GM23338 (cell line): ENCODE results near the gene FPGS. TPM values are rescaled to one million over a fixed set of nuclear protein-coding genes. Genes with fewer than 3 reads are reported as not detected.
A peak's percentile ranks its signal among the peaks of the same experiment; 100 is the strongest.

Source experiments
- ATAC-seq: fragments of 200-7000 bp; cut with Tn5 transposase; 3 replicates; pipeline ENCODE4 v1.9.1; 2020
- DNase-seq: peaks from one replicate; pipeline ENCODE4 v3.0.0-alpha.2; 2015; ENCODE audit warnings: low spot score
- H2AFZ ChIP-seq: fragments of 200-600 bp; sonication (generic); 2 replicates; pipeline ENCODE4 v1.8.0; 2016; ENCODE audit warnings: antibody characterized with exemption, mild to moderate bottlenecking, moderate library complexity
- H3F3A ChIP-seq: fragments of 200-600 bp; sonication (generic); replicated peaks from 2 replicates; pipeline ENCODE4 v1.8.0; 2017; ENCODE audit warnings: antibody characterized with exemption, mixed run types, low read depth
- H3K27ac ChIP-seq: fragments of 200-600 bp; sonication (generic); 2 replicates; pipeline ENCODE4 v1.6.1; 2016; ENCODE audit warnings: low read depth
- H3K27me3 ChIP-seq: fragments of 200-600 bp; sonication (generic); 2 replicates; pipeline ENCODE4 v1.8.0; 2016; ENCODE audit warnings: mild to moderate bottlenecking, mixed run types, moderate library complexity; ENCODE audit not compliant: insufficient read depth
- H3K36me3 ChIP-seq: fragments of 200-600 bp; sonication (generic); 2 replicates; pipeline ENCODE4 v1.8.0; 2016; ENCODE audit warnings: mild to moderate bottlenecking; ENCODE audit not compliant: insufficient read depth
- H3K4me1 ChIP-seq: fragments of 200-600 bp; sonication (generic); 2 replicates; pipeline ENCODE4 v1.8.0; 2016; ENCODE audit warnings: mild to moderate bottlenecking, moderate library complexity; ENCODE audit not compliant: insufficient read depth
- H3K4me2 ChIP-seq: fragments of 200-600 bp; sonication (generic); 2 replicates; pipeline ENCODE4 v1.7.1; 2017; ENCODE audit warnings: mixed run types
- H3K4me3 ChIP-seq: fragments of 200-600 bp; sonication (generic); 2 replicates; pipeline ENCODE4 v1.6.1; 2016; ENCODE audit warnings: mixed run types
- H3K79me2 ChIP-seq: fragments of 200-600 bp; sonication (generic); replicated peaks from 2 replicates; pipeline ENCODE4 v1.8.0; 2017; ENCODE audit warnings: mild to moderate bottlenecking; ENCODE audit not compliant: insufficient read depth
- H3K9me2 ChIP-seq: fragments of 200-600 bp; sonication (generic); 2 replicates; pipeline ENCODE4 v1.8.0; 2017; ENCODE audit not compliant: insufficient read depth
- H4K20me1 ChIP-seq: fragments of 200-600 bp; sonication (generic); replicated peaks from 2 replicates; pipeline ENCODE4 v1.8.0; 2017; ENCODE audit warnings: mild to moderate bottlenecking; ENCODE audit not compliant: insufficient read depth
- H3K27ac Mint-ChIP-seq: 2 replicates; pipeline ENCODE4 v1.8.0; 2020; ENCODE audit warnings: inconsistent platforms, mild to moderate bottlenecking, moderate library complexity, mixed read lengths
- H3K27me3 Mint-ChIP-seq: 3 replicates; pipeline ENCODE4 v1.8.0; 2022; ENCODE audit warnings: low read depth, mild to moderate bottlenecking, moderate library complexity, mixed read lengths, inconsistent platforms; ENCODE audit not compliant: insufficient read depth, poor library complexity
- H3K36me3 Mint-ChIP-seq: 3 replicates; pipeline ENCODE4 v1.8.0; 2021; ENCODE audit warnings: low read depth, mild to moderate bottlenecking, inconsistent platforms, moderate library complexity, mixed read lengths
- H3K4me1 Mint-ChIP-seq: 3 replicates; pipeline ENCODE4 v1.8.0; 2020; ENCODE audit warnings: mild to moderate bottlenecking, inconsistent platforms, mixed read lengths
- H3K4me3 Mint-ChIP-seq: 3 replicates; pipeline ENCODE4 v1.8.0; 2021; ENCODE audit warnings: moderate library complexity, mild to moderate bottlenecking, inconsistent platforms, mixed read lengths
- H3K9me3 Mint-ChIP-seq: 3 replicates; pipeline ENCODE4 v1.8.0; 2020; ENCODE audit warnings: moderate library complexity, mild to moderate bottlenecking, inconsistent platforms, mixed read lengths
- CREB1 ChIP-seq: fragments of 250-450 bp; sonication (Bioruptor Pico); IDR thresholded peaks from 2 replicates; pipeline ENCODE4 v1.5.0; 2020; ENCODE audit warnings: low read depth, mild to moderate bottlenecking, moderate library complexity
- CTCF ChIP-seq, 2 experiments: fragments of 200-600 bp in 1 of 2; sonication (generic) in 1 of 2; conservative IDR thresholded peaks; 2 replicates each; pipeline versions ENCODE4 v1.5.1 to v1.6.1; 2016 to 2017; ENCODE audit warnings: antibody characterized with exemption in 2 of 2, low read depth in 2 of 2, mild to moderate bottlenecking in 2 of 2, moderate library complexity in 1 of 2
- ETS1 ChIP-seq: IDR thresholded peaks from 2 replicates; pipeline ENCODE4 v1.6.1; 2016; ENCODE audit warnings: antibody characterized with exemption
- EZH2 ChIP-seq: fragments of 200-600 bp; sonication (generic); IDR thresholded peaks from one replicate; pipeline ENCODE4 v1.8.0; 2017; ENCODE audit warnings: antibody characterized with exemption, mild to moderate bottlenecking, low read depth; ENCODE audit not compliant: unreplicated experiment
- EZH2phosphoT487 ChIP-seq: fragments of 200-600 bp; sonication (generic); IDR thresholded peaks from one replicate; pipeline ENCODE4 v1.8.1; 2018; ENCODE audit warnings: antibody characterized with exemption; ENCODE audit not compliant: unreplicated experiment
- JUNB ChIP-seq: IDR thresholded peaks from one replicate; pipeline ENCODE4 v1.6.1; 2016; ENCODE audit warnings: antibody characterized with exemption; ENCODE audit not compliant: unreplicated experiment
- NANOG ChIP-seq: IDR thresholded peaks from 2 replicates; pipeline ENCODE4 v1.6.1; 2016; ENCODE audit warnings: antibody characterized with exemption, borderline replicate concordance
- POLR2AphosphoS5 ChIP-seq: IDR thresholded peaks from 2 replicates; pipeline ENCODE4 v1.6.1; 2016; ENCODE audit warnings: antibody characterized with exemption, low read depth
- REST ChIP-seq: IDR thresholded peaks from one replicate; pipeline ENCODE4 v1.6.1; 2018; ENCODE audit warnings: antibody characterized with exemption; ENCODE audit not compliant: unreplicated experiment
- STAT1 ChIP-seq: IDR thresholded peaks from one replicate; pipeline ENCODE4 v1.6.1; 2016; ENCODE audit warnings: antibody characterized with exemption; ENCODE audit not compliant: unreplicated experiment
- ZNF114 ChIP-seq: fragments of 250-450 bp; sonication (Bioruptor Pico); IDR thresholded peaks from 2 replicates; pipeline ENCODE4 v1.5.0; 2020; ENCODE audit warnings: mild to moderate bottlenecking, moderate library complexity
- ZNF331 ChIP-seq: fragments of 250-450 bp; sonication (Bioruptor Pico); IDR thresholded peaks from 2 replicates; pipeline ENCODE4 v1.5.0; 2020; ENCODE audit warnings: low read depth, mild to moderate bottlenecking, moderate library complexity
- polyA plus RNA-seq: library from polyadenylated mRNA; unstranded; fragments of >200 nt; fragmentation: Nextera tagmentation; extraction: Ambion mirVana; gene quantifications from 2 replicates; pipeline ENCODE4 v1.2.1, GENCODE V29; 2016
- total RNA-seq: library from RNA; depleted of rRNA; stranded (reverse); fragments of >200 nt; shearing (Covaris generic); gene quantifications from 2 replicates; pipeline ENCODE4 v1.2.3, GENCODE V29; 2014
- TF ChIP-seq, protein P1 (sequence below): fragments of 250-450 bp; sonication (Bioruptor Pico); IDR thresholded peaks from 2 replicates; pipeline ENCODE4 v1.5.0; 2020; ENCODE audit warnings: mild to moderate bottlenecking, moderate library complexity

Gene FPGS
- total and polyA plus RNA-seq, 2 experiments from 2014 or later: 40.7 to 87.2 TPM

DNA sequence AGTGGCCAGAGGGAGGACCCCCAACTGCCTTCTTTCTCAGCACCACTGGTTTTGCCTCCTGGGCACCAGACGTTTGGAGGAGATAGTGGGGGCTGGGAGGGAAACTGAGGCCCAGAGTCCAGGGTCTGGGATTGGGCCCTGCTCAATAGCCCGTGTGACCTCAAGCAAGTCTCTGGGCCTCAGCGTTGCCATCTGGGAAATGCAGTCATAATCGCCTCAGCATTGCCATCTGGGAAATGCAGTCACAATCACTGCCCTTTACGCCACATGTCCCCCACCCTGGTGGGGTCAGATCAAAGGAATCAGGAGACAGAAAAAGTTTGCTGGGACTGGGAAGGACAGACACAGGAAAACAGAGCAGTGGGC is 25.8 kb upstream of the FPGS start:
- no peaks in the 10 kb centered on the region; the same call in 2 of the 3 replicates for H3K36me3 Mint-ChIP-seq
- H3K79me2 ChIP-seq: no peaks in the 10 kb centered on the region
- H3K4me3 ChIP-seq: no peak overlapping the region

More for the DNA sequence above, 25.8 kb upstream of the FPGS start:
- Histone ChIP-seq H4K20me1 (no peaks in the 10 kb centered on the region), H3K27ac (no peak overlapping the region), H3K9me2 (no peaks in the 10 kb centered on the region), H3K27me3 (no peaks in the 10 kb centered on the region), H3F3A (peaks cover 8% of the 10 kb centered on the region; the same call in 1 of the 2 replicates), H3K4me1 (peaks cover 5% of the 10 kb centered on the region; the same call in 1 of the 2 replicates), H3K36me3 (no peaks in the 10 kb centered on the region), H3K4me2 (no peak overlapping the region), H2AFZ (peak overlapping the region; percentile 80)
- peaks cover 11% of the 10 kb centered on the region for H3K27me3 Mint-ChIP-seq
- H3K4me3 Mint-ChIP-seq: no peak overlapping the region
- peaks cover 2% of the 10 kb centered on the region; the same call in 1 of the 3 replicates for H3K9me3 Mint-ChIP-seq
- ATAC-seq (no peak), DNase-seq (no peak)
- TF ChIP-seq NANOG (no peak), CREB1 (CRISPR knock-in tag) (no peak), EZH2 (no peak), POLR2AphosphoS5 (no peak), ETS1 (no peak), STAT1 (no peak), EZH2phosphoT487 (no peak), ZNF114 (CRISPR knock-in tag) (no peak), CTCF (conservative IDR thresholded peaks at IDR 0.05; ENCODE audit: low read depth in 2 of 2) (no peak), REST (no peak), ZNF331 (CRISPR knock-in tag) (no peak), JUNB (no peak)
- TF ChIP-seq, protein P1, sequence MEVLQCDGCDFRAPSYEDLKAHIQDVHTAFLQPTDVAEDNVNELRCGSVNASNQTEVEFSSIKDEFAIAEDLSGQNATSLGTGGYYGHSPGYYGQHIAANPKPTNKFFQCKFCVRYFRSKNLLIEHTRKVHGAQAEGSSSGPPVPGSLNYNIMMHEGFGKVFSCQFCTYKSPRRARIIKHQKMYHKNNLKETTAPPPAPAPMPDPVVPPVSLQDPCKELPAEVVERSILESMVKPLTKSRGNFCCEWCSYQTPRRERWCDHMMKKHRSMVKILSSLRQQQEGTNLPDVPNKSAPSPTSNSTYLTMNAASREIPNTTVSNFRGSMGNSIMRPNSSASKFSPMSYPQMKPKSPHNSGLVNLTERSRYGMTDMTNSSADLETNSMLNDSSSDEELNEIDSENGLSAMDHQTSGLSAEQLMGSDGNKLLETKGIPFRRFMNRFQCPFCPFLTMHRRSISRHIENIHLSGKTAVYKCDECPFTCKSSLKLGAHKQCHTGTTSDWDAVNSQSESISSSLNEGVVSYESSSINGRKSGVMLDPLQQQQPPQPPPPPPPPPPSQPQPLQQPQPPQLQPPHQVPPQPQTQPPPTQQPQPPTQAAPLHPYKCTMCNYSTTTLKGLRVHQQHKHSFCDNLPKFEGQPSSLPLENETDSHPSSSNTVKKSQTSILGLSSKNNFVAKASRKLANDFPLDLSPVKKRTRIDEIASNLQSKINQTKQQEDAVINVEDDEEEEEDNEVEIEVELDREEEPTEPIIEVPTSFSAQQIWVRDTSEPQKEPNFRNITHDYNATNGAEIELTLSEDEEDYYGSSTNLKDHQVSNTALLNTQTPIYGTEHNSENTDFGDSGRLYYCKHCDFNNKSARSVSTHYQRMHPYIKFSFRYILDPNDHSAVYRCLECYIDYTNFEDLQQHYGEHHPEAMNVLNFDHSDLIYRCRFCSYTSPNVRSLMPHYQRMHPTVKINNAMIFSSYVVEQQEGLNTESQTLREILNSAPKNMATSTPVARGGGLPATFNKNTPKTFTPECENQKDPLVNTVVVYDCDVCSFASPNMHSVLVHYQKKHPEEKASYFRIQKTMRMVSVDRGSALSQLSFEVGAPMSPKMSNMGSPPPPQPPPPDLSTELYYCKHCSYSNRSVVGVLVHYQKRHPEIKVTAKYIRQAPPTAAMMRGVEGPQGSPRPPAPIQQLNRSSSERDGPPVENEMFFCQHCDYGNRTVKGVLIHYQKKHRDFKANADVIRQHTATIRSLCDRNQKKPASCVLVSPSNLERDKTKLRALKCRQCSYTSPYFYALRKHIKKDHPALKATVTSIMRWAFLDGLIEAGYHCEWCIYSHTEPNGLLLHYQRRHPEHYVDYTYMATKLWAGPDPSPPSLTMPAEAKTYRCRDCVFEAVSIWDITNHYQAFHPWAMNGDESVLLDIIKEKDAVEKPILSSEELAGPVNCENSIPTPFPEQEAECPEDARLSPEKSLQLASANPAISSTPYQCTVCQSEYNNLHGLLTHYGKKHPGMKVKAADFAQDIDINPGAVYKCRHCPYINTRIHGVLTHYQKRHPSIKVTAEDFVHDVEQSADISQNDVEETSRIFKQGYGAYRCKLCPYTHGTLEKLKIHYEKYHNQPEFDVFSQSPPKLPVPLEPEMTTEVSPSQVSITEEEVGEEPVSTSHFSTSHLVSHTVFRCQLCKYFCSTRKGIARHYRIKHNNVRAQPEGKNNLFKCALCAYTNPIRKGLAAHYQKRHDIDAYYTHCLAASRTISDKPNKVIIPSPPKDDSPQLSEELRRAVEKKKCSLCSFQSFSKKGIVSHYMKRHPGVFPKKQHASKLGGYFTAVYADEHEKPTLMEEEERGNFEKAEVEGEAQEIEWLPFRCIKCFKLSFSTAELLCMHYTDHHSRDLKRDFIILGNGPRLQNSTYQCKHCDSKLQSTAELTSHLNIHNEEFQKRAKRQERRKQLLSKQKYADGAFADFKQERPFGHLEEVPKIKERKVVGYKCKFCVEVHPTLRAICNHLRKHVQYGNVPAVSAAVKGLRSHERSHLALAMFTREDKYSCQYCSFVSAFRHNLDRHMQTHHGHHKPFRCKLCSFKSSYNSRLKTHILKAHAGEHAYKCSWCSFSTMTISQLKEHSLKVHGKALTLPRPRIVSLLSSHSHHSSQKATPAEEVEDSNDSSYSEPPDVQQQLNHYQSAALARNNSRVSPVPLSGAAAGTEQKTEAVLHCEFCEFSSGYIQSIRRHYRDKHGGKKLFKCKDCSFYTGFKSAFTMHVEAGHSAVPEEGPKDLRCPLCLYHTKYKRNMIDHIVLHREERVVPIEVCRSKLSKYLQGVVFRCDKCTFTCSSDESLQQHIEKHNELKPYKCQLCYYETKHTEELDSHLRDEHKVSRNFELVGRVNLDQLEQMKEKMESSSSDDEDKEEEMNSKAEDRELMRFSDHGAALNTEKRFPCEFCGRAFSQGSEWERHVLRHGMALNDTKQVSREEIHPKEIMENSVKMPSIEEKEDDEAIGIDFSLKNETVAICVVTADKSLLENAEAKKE (CRISPR knock-in tag): no peak
- no peak overlapping the region for H3K27ac Mint-ChIP-seq
- peaks cover 20% of the 10 kb centered on the region for H3K4me1 Mint-ChIP-seq
